H1 (cell line): Measurements from ENCODE around the gene WASF3. TPM values are rescaled to one million over a fixed set of nuclear protein-coding genes. Genes with fewer than 3 reads are reported as not detected.

Experiments used
- CTCF ChIA-PET: fragments of 300-600 bp; sonication (Branson Sonifier 250); formaldehyde crosslinking; loops from one replicate; lab custom pipeline; 2021; ENCODE audit not compliant: partially characterized antibody; lab: Charles Lee
- POLR2A ChIA-PET: fragments of 300-600 bp; sonication (Branson Sonifier 250); formaldehyde crosslinking; loops from one replicate; lab custom pipeline; 2021; ENCODE audit warnings: inconsistent platforms; ENCODE audit not compliant: partially characterized antibody; lab: Charles Lee
- DNase-seq, 2 experiments: peaks; one replicate each; pipeline versions ENCODE4 v3.0.0 to v3.0.0-alpha.2; 2010 to 2022; ENCODE audit warnings: low spot score in 2 of 2, low read depth in 1 of 2, mixed read lengths in 1 of 2
- FAIRE-seq: peaks from 2 replicates; lab custom pipeline; 2011; peaks lifted over from hg19 to GRCh38; lab: Jason Lieb, UNC
- H2AFZ ChIP-seq: 2 replicates; pipeline ENCODE4 v1.8.1; 2012; ENCODE audit warnings: low read length, inconsistent platforms
- H2AK5ac ChIP-seq: 2 replicates; pipeline ENCODE4 v1.6.1; 2013; ENCODE audit warnings: low read depth, low read length
- H2BK120ac ChIP-seq: replicated peaks from 2 replicates; pipeline ENCODE3; 2013; ENCODE audit warnings: low read depth, low read length, inconsistent platforms
- H2BK12ac ChIP-seq: 2 replicates; pipeline ENCODE4 v1.6.1; 2013; ENCODE audit warnings: low read depth, low read length
- H2BK15ac ChIP-seq: 2 replicates; pipeline ENCODE4 v1.6.1; 2013; ENCODE audit warnings: low read length
- H2BK20ac ChIP-seq: 2 replicates; pipeline ENCODE4 v1.6.1; 2013; ENCODE audit warnings: low read length
- H2BK5ac ChIP-seq: 2 replicates; pipeline ENCODE4 v1.6.1; 2013; ENCODE audit warnings: low read depth, low read length
- H3K14ac ChIP-seq: 2 replicates; pipeline ENCODE4 v1.6.1; 2013; ENCODE audit warnings: inconsistent platforms; ENCODE audit not compliant: insufficient read length
- H3K18ac ChIP-seq: 2 replicates; pipeline ENCODE4 v1.6.1; 2013; ENCODE audit warnings: low read length; ENCODE audit errors: extremely low read depth
- H3K23ac ChIP-seq: 2 replicates; pipeline ENCODE4 v1.6.1; 2013; ENCODE audit warnings: inconsistent platforms; ENCODE audit not compliant: insufficient read length
- H3K23me2 ChIP-seq: 2 replicates; pipeline ENCODE4 v1.6.1; 2013; ENCODE audit warnings: low read depth, low read length
- H3K27ac ChIP-seq: 2 replicates; pipeline ENCODE4 v1.6.1; 2011; ENCODE audit warnings: low read depth, low read length, inconsistent platforms
- H3K27me3 ChIP-seq, 4 experiments: replicated peaks in 1 of 4; 1 replicate in 1 of 4; 2 replicates in 3 of 4; pipeline versions ENCODE4 v1.6.1 to v1.8.1; 2011 to 2013; ENCODE audit warnings: low read length in 3 of 4, mild to moderate bottlenecking in 3 of 4, inconsistent platforms in 2 of 4, mixed read lengths in 2 of 4, moderate library complexity in 1 of 4; ENCODE audit not compliant: control insufficient read depth in 3 of 4, insufficient read depth in 3 of 4; ENCODE audit errors: extremely low read depth in 1 of 4
- H3K36me3 ChIP-seq, 4 experiments: 2 replicates each; pipeline versions ENCODE4 v1.6.1 to v1.8.1; 2011 to 2013; ENCODE audit warnings: mild to moderate bottlenecking in 4 of 4, low read length in 3 of 4, moderate library complexity in 2 of 4, control low read depth in 1 of 4, inconsistent platforms in 1 of 4; ENCODE audit not compliant: insufficient read depth in 4 of 4, control insufficient read depth in 2 of 4
- H3K4ac ChIP-seq: replicated peaks from 2 replicates; pipeline ENCODE3; 2013; ENCODE audit warnings: low read length, low read depth, mixed read lengths, inconsistent platforms; ENCODE audit not compliant: insufficient read length
- H3K4me1 ChIP-seq, 4 experiments: replicated peaks in 1 of 4; 1 replicate in 1 of 4; 2 replicates in 3 of 4; pipeline versions ENCODE4 v1.6.1 to v1.8.1; 2011 to 2013; ENCODE audit warnings: low read length in 3 of 4, inconsistent platforms in 2 of 4, mixed read lengths in 1 of 4; ENCODE audit not compliant: insufficient read depth in 4 of 4, control insufficient read depth in 3 of 4
- H3K4me2 ChIP-seq, 2 experiments: 2 replicates each; pipeline versions ENCODE4 v1.6.1 to v1.8.1; 2011 to 2013; ENCODE audit warnings: low read depth in 2 of 2, low read length in 2 of 2, control low read depth in 1 of 2, inconsistent platforms in 1 of 2, mild to moderate bottlenecking in 1 of 2; ENCODE audit not compliant: insufficient read depth in 1 of 2
- H3K4me3 ChIP-seq, 4 experiments: fragments of 200-600, 300-600 bp in 1 of 4; sonication (generic), shearing (Covaris generic), sonication (Bioruptor Twin) in 1 of 4; 2 replicates each; pipeline versions ENCODE4 v1.5.1 to v1.8.1; 2011 to 2016; ENCODE audit warnings: low read length in 4 of 4, low read depth in 3 of 4, control low read depth in 2 of 4, inconsistent platforms in 2 of 4, mild to moderate bottlenecking in 2 of 4, mixed read lengths in 1 of 4, moderate library complexity in 1 of 4; ENCODE audit not compliant: insufficient read depth in 2 of 4; ENCODE audit errors: extremely low read depth in 1 of 4
- H3K56ac ChIP-seq: replicated peaks from 2 replicates; pipeline ENCODE3; 2013; ENCODE audit warnings: low read depth, mild to moderate bottlenecking, mixed read lengths, low read length, inconsistent platforms; ENCODE audit not compliant: insufficient read length
- H3K79me1 ChIP-seq: 2 replicates; pipeline ENCODE4 v1.6.1; 2013; ENCODE audit warnings: low read depth, low read length, control low read depth
- H3K79me2 ChIP-seq, 2 experiments: 2 replicates each; pipeline versions ENCODE4 v1.6.1 to v1.8.1; 2012 to 2013; ENCODE audit warnings: low read length in 2 of 2, mild to moderate bottlenecking in 2 of 2, inconsistent platforms in 1 of 2; ENCODE audit not compliant: insufficient read depth in 2 of 2, control insufficient read depth in 1 of 2
- H3K9ac ChIP-seq, 4 experiments: replicated peaks in 1 of 4; 1 replicate in 1 of 4; 2 replicates in 3 of 4; pipeline versions ENCODE4 v1.6.1 to v1.8.1; 2011 to 2013; ENCODE audit warnings: low read depth in 3 of 4, low read length in 3 of 4, control low read depth in 2 of 4, mild to moderate bottlenecking in 2 of 4, moderate library complexity in 2 of 4, inconsistent platforms in 1 of 4; ENCODE audit errors: extremely low read depth in 1 of 4
- H3K9me3 ChIP-seq, 2 experiments: 2 replicates each; pipeline versions ENCODE4 v1.6.1 to v1.8.1; 2012 to 2013; ENCODE audit warnings: mild to moderate bottlenecking in 2 of 2, moderate library complexity in 2 of 2, control low read depth in 1 of 2, inconsistent platforms in 1 of 2, low read depth in 1 of 2, low read length in 1 of 2, mixed read lengths in 1 of 2; ENCODE audit not compliant: insufficient read depth in 2 of 2
- H4K20me1 ChIP-seq, 2 experiments: replicated peaks in 1 of 2; 2 replicates each; pipeline versions ENCODE3 to v1.8.1; 2011 to 2013; ENCODE audit warnings: inconsistent platforms in 2 of 2, low read length in 2 of 2, mild to moderate bottlenecking in 1 of 2; ENCODE audit not compliant: insufficient read depth in 2 of 2, control insufficient read depth in 1 of 2
- H4K5ac ChIP-seq: 2 replicates; pipeline ENCODE4 v1.6.1; 2013; ENCODE audit warnings: low read length, low read depth, mixed read lengths, inconsistent platforms; ENCODE audit not compliant: insufficient read length
- H4K8ac ChIP-seq: 2 replicates; pipeline ENCODE4 v1.8.0; 2013; ENCODE audit warnings: mild to moderate bottlenecking, moderate library complexity, low read length, inconsistent platforms; ENCODE audit not compliant: insufficient read depth; ENCODE audit errors: extremely low read depth
- H4K91ac ChIP-seq: replicated peaks from 2 replicates; pipeline ENCODE3; 2013; ENCODE audit warnings: low read length, mixed read lengths, inconsistent platforms; ENCODE audit not compliant: insufficient read length
- CREB1 ChIP-seq: IDR thresholded peaks from 2 replicates; pipeline ENCODE4 v1.6.1; 2012; ENCODE audit warnings: inconsistent platforms
- CTBP2 ChIP-seq: IDR thresholded peaks from 2 replicates; pipeline ENCODE4 v1.7.0; 2011; ENCODE audit warnings: borderline replicate concordance, mild to moderate bottlenecking, moderate library complexity, mixed read lengths, low read length; ENCODE audit not compliant: insufficient read depth, insufficient read length
- EGR1 ChIP-seq: IDR thresholded peaks from 2 replicates; pipeline ENCODE4 v1.6.1; 2011; ENCODE audit warnings: low read depth, low read length, borderline replicate concordance
- EP300 ChIP-seq, 2 experiments: IDR thresholded peaks; 1 replicate in 1 of 2; 2 replicates in 1 of 2; pipeline ENCODE4 v1.6.1; 2011 to 2012; ENCODE audit warnings: low read depth in 2 of 2, low read length in 2 of 2, mild to moderate bottlenecking in 2 of 2, borderline replicate concordance in 1 of 2, inconsistent platforms in 1 of 2, moderate library complexity in 1 of 2
- EZH2 ChIP-seq: fragments of 200-600 bp; sonication (generic); IDR thresholded peaks from 2 replicates; pipeline ENCODE4 v1.7.1; 2012; ENCODE audit warnings: low read depth, mild to moderate bottlenecking, moderate library complexity, low read length, inconsistent platforms; ENCODE audit not compliant: severe bottlenecking
- GTF2F1 ChIP-seq: IDR thresholded peaks from 2 replicates; pipeline ENCODE4 v1.6.1; 2012; ENCODE audit warnings: low read depth, low read length, improper control_type of control experiment, borderline replicate concordance
- HDAC2 ChIP-seq, 2 experiments: fragments of 300-600 bp in 1 of 2; sonication (generic) in 1 of 2; IDR thresholded peaks; 2 replicates each; pipeline ENCODE4 v1.6.1; 2011 to 2012; ENCODE audit warnings: low read depth in 2 of 2, low read length in 2 of 2, mild to moderate bottlenecking in 2 of 2, moderate library complexity in 2 of 2, borderline replicate concordance in 1 of 2, inconsistent platforms in 1 of 2
- PHF8 ChIP-seq: fragments of 200-600 bp; sonication (generic); conservative IDR thresholded peaks from 2 replicates; pipeline ENCODE4 v1.7.1; 2012; ENCODE audit warnings: low read depth, mild to moderate bottlenecking, inconsistent platforms, low read length, moderate library complexity
- SP1 ChIP-seq: IDR thresholded peaks from 2 replicates; pipeline ENCODE4 v1.6.1; 2011; ENCODE audit warnings: low read depth, low read length
- TAF1 ChIP-seq: IDR thresholded peaks from 2 replicates; pipeline ENCODE4 v1.6.1; 2011; ENCODE audit warnings: mild to moderate bottlenecking, low read depth, low read length
- WGBS, 2 experiments: shearing (Covaris generic) in 1 of 2; methylation state at CpG; one replicate each; pipeline versions ENCODE4 v1.1.6 to v1.1.7; 2013 to 2015; ENCODE audit warnings: low lambda C conversion rate in 2 of 2, mixed read lengths in 2 of 2, inconsistent platforms in 1 of 2, low coverage in 1 of 2, missing lambda C conversion rate in 1 of 2; ENCODE audit not compliant: insufficient replicate concordance in 2 of 2, insufficient coverage in 1 of 2, insufficient read length in 1 of 2; ENCODE audit errors: extremely low coverage in 1 of 2, missing lambda C conversion rate in 1 of 2; 5-methylcytosine and 5-hydroxymethylcytosine counted together
- polyA plus RNA-seq, 7 experiments: library from polyadenylated mRNA; depleted of rRNA in 3 of 7; stranded (reverse) in 5 of 7; unstranded in 2 of 7; fragments of >200 nt in 5 of 7; fragments of 200-250 nt in 2 of 7; gene quantifications; 1 replicate in 5 of 7; 2 replicates in 1 of 7; 4 replicates in 1 of 7; pipeline versions ENCODE4 v1.2.1 to v1.2.3, GENCODE V29; 2011 to 2013; ENCODE audit warnings: missing spikeins in 2 of 7, mixed read lengths in 2 of 7
- total RNA-seq: library from RNA; stranded (reverse); fragmentation: NEBNext Ultra II Directional; extraction: Animal tissue kit (Norgen Biotek cat#: 25700); gene quantifications from 2 replicates; pipeline ENCODE4 v1.2.1, GENCODE V29; 2021
- TF ChIP-seq, protein P1 (sequence below): IDR thresholded peaks from 2 replicates; pipeline ENCODE4 v1.6.1; 2012; ENCODE audit warnings: inconsistent platforms
- TF ChIP-seq, protein P2 (sequence below): IDR thresholded peaks from 2 replicates; pipeline ENCODE4 v1.6.1; 2011; ENCODE audit warnings: low read depth, mild to moderate bottlenecking, low read length; ENCODE audit not compliant: insufficient read depth

Gene WASF3
- total and polyA plus RNA-seq, 2 of the 8 experiments (the other 6 are each of a cell fraction or from before 2014, with no cell fraction given) = 18.7 to 39.8 TPM

DNA sequence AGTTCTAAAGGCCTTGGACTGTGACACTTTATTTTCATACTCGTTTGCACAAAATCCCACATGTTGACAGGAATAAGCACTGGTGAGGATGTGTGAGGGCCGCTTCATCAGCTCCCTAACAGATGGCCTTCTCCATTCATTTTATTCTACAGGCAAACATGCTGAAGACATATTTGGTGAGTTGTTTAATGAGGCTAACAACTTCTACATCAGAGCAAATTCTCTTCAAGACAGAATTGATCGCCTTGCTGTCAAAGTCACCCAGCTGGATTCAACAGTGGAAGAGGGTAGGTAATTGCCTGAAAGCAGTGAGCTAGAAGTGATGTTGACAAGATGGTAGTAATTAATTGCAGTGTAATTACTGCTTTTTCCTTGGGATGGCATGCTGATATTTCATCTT lies 107.4 kb downstream of the WASF3 start:
- peaks cover 0 to 4% (median 1%) of the 10 kb centered on the region in 4 experiments; a peak in 4 of 7 replicates for H3K4me1 ChIP-seq
- H2BK15ac ChIP-seq = no peak overlapping the region
- H2BK5ac ChIP-seq = no peak overlapping the region
- H3K4ac ChIP-seq = no peak overlapping the region
- no peaks in the 10 kb centered on the region for H3K9me3 ChIP-seq
- H3K79me1 ChIP-seq = no peaks in the 10 kb centered on the region
- no peak for DNase-seq
- no peak for FAIRE-seq
- H4K8ac ChIP-seq = no peak overlapping the region
- H2BK12ac ChIP-seq = no peak overlapping the region
- ChIA-PET CTCF (interaction anchor here (2.1 kb wide), 1 partner anchor 33 kb away, joined by 9 read pairs; no protein-coding TSS in a partner anchor), POLR2A (interaction anchor here (0.6 kb wide), 1 partner anchor 592 kb away, joined by 3 read pairs; no protein-coding TSS in a partner anchor)
- H3K27ac ChIP-seq = no peak overlapping the region
- H2BK20ac ChIP-seq = no peak overlapping the region
- H3K36me3 ChIP-seq = no peaks in the 10 kb centered on the region; a peak in 1 of 8 replicates
- no peaks in the 10 kb centered on the region for H3K79me2 ChIP-seq
- H3K4me3 ChIP-seq = no peak overlapping the region
- no peak overlapping the region for H3K56ac ChIP-seq
- no peak overlapping the region for H2AFZ ChIP-seq
- no peak overlapping the region for H2BK120ac ChIP-seq
- TF ChIP-seq EP300 (IDR thresholded peaks at IDR 0.05; ENCODE audit: borderline replicate concordance in 1 of 2, low read depth in 2 of 2, low read length in 2 of 2) = no peak
- no peak for TF ChIP-seq SP1
- no peak for TF ChIP-seq EZH2
- TF ChIP-seq, protein P1, sequence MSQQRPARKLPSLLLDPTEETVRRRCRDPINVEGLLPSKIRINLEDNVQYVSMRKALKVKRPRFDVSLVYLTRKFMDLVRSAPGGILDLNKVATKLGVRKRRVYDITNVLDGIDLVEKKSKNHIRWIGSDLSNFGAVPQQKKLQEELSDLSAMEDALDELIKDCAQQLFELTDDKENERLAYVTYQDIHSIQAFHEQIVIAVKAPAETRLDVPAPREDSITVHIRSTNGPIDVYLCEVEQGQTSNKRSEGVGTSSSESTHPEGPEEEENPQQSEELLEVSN = no peak
- TF ChIP-seq PHF8 = no peak
- TF ChIP-seq HDAC2 (IDR thresholded peaks at IDR 0.05; ENCODE audit: borderline replicate concordance in 1 of 2, low read depth in 2 of 2, low read length in 2 of 2) = no peak
- TF ChIP-seq EGR1 = no peak
- TF ChIP-seq GTF2F1 = no peak
- no peak for TF ChIP-seq TAF1
- TF ChIP-seq CREB1 = no peak
- no peak for TF ChIP-seq CTBP2
- TF ChIP-seq, protein P2, sequence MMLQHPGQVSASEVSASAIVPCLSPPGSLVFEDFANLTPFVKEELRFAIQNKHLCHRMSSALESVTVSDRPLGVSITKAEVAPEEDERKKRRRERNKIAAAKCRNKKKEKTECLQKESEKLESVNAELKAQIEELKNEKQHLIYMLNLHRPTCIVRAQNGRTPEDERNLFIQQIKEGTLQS = no peak
- H4K20me1 ChIP-seq = no peaks in the 10 kb centered on the region
- H3K23me2 ChIP-seq = no peaks in the 10 kb centered on the region; the same call in 1 of the 2 replicates
- H3K4me2 ChIP-seq = no peak overlapping the region
- no peak overlapping the region for H3K9ac ChIP-seq
- no peaks in the 10 kb centered on the region for H3K27me3 ChIP-seq
- no peak overlapping the region for H4K5ac ChIP-seq
- no peak overlapping the region for H3K23ac ChIP-seq
- no peak overlapping the region for H4K91ac ChIP-seq
- H3K18ac ChIP-seq = no peak overlapping the region
- H3K14ac ChIP-seq = no peak overlapping the region
- no peak overlapping the region for H2AK5ac ChIP-seq
- WGBS, 2 experiments = 89% methylated on average over 3 of the region's 3 CpGs; no CpG with 5 or more reads in 1 of the 2 experiments
